Measurements from ENCODE around the gene CLCN1.

CLCN1 gene

GRCh38 chr7:143397710-143398530 lies 82.0 kb downstream of the CLCN1 start:
- no peak for DNase-seq (ENCODE audit: low read depth)

- DNase-seq (ENCODE audit: low read depth), result no peak
These were observed 82.7 kb downstream of the CLCN1 start for GRCh38 chr7:143398616-143399015.

DNA sequence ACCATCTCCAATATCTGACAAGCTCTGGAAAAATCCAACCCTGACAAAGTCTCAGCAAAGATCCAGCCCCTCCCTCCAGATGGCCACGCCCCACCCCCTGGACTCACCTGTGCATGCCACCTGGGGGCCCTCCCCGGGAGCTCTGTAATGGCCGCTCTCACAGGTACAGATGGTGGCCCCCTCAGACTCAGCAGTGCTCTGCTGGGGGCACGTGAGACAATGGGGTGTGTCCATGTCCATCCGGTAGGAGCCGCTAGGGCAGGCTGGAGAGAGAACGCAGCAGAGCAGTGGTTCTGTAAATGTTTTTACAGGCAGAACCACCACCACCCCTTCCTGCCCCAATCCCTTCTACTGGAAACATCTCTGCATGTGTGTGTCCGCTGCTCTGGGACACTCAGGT lies 83.2 kb downstream of the CLCN1 start:
- DNase-seq (ENCODE audit: low read depth), result no peak

GRCh38 chr7:143399642-143400041 lies 83.7 kb downstream of the CLCN1 start:
- no peak for DNase-seq (ENCODE audit: low read depth)

DNA sequence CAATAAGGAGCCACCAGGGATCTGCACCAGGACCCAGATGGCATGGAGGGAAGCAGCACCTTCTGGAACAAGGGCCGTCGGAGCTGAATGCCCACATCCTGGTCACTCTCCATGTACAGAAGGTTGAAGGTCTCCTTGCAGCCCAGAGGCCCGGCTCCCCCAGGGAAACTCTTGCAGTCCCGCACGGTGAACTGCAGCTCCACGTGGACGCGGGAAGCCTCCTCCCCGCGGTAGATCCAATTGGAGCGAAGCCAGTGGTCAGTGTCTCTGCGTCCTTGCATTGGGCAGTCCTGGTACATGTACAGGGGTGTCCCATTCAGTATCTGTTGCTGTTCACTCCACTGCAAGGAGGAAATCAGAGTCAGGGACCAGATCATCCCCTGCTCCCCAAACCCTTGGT lies 85.4 kb downstream of the CLCN1 start:
- no peak for DNase-seq (ENCODE audit: low read depth)
